NCI-H1694 (cell line): ENCODE data around the gene CIART.
"Not testable (repeated sequence)": the region's sequence is repeated elsewhere in the genome, so short reads cannot be mapped to it uniquely, and the experiment has no call there.

Experiments used
- DNase-seq: peaks from one replicate; lab custom pipeline; 2025; lab: John Stamatoyannopoulos, UW

CIART gene

GRCh38 chr1:150309758-150310508, 27.6 kb downstream of the CIART start:
- no peak for DNase-seq

- no peak for DNase-seq
Measured at GRCh38 chr1:150311762-150312161, 29.4 kb downstream of the CIART start.

DNA sequence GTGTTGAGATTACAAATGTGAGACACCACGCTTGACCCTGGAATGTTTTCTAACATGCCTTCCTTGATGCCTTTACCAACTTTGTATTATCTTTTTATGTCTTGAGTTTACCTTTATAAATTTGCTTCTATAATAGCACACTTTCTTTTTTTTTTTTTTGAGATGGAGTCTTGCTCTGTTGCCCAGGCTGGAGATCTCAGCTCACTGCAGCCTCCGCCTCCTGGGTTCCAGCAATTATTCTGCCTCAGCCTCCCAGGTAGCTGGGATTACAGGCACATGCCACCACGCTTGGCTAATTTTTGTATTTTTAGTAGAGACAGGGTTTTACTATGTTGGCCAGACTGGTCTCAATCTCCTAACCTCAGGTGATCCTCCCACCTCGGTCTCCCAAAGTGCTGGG, 32.3 kb downstream of the CIART start:
- not testable (repeated sequence) for DNase-seq

- no peak for DNase-seq
Measured at GRCh38 chr1:150320667-150320978, 38.3 kb downstream of the CIART start.

DNA sequence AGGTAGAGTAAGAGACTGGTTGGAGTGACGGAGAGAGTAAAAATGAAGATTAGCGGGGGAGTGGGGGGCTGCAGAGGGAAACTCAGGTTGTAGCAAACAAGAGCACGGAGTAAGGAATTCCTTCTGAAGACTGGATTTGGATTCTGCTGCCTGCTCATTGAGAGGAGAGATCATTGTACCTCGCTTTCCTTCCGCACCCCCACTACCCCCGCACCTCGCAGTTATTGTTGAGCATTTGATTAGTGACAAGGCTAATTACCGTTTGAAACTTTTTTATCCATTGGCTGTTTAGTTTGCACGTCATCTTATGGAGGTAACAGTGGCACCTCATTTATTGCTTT, 39.4 kb downstream of the CIART start:
- DNase-seq: no peak

- no peak for DNase-seq
Measured at GRCh38 chr1:150322310-150322709, 40.0 kb downstream of the CIART start.

DNA sequence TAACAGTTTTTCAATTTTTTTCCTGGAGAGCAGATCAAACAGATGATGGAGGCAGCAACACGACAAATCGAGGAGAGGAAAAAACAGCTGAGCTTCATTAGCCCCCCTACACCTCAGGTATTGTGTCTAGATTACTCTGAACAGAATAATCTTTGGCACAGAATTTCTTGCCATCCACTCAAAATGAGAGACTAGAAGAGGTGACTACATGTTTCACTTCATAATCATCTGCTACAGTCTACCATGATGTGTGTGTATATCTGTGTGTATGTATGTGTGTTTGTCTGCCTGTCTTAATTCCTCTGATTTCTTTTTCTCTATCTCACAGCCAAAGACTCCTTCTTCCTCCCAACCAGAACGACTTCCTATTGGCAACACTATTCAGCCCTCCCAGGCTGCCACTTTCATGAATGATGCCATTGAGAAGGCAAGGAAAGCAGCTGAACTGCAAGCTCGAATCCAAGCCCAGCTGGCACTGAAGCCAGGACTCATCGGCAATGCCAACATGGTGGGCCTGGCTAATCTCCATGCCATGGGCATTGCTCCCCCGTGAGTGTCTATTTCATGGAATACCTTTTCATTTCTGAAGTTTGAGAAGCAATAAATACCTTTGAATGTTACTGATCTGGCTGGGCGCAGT, 50.4 kb downstream of the CIART start:
- no peak for DNase-seq
